ENCODE data around the gene UQCRH.

Gene UQCRH

DNA sequence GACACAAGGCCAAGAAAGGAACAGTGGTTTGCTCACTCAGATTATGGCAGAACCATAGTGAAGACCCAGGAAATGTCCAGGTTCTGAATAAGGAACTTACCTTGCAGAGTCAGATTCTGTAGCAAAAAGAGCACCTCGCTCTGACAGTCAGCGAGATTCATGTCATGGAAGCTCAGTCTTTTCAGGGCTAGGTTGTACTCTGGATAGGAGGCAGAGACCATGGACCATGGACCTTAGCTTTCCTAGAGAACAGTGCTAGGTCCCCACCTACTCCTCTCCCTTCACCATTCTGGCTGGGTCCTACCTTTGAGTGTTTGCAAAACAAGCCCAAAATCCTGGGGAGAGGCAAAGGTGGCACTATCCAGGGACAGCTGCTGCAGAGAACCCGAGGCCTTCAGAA is 23.4 kb upstream of the UQCRH start:
- TF ChIP-seq, protein P1, sequence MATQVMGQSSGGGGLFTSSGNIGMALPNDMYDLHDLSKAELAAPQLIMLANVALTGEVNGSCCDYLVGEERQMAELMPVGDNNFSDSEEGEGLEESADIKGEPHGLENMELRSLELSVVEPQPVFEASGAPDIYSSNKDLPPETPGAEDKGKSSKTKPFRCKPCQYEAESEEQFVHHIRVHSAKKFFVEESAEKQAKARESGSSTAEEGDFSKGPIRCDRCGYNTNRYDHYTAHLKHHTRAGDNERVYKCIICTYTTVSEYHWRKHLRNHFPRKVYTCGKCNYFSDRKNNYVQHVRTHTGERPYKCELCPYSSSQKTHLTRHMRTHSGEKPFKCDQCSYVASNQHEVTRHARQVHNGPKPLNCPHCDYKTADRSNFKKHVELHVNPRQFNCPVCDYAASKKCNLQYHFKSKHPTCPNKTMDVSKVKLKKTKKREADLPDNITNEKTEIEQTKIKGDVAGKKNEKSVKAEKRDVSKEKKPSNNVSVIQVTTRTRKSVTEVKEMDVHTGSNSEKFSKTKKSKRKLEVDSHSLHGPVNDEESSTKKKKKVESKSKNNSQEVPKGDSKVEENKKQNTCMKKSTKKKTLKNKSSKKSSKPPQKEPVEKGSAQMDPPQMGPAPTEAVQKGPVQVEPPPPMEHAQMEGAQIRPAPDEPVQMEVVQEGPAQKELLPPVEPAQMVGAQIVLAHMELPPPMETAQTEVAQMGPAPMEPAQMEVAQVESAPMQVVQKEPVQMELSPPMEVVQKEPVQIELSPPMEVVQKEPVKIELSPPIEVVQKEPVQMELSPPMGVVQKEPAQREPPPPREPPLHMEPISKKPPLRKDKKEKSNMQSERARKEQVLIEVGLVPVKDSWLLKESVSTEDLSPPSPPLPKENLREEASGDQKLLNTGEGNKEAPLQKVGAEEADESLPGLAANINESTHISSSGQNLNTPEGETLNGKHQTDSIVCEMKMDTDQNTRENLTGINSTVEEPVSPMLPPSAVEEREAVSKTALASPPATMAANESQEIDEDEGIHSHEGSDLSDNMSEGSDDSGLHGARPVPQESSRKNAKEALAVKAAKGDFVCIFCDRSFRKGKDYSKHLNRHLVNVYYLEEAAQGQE (IDR thresholded peaks at IDR 0.05; ENCODE audit: insufficient read depth in 1 of 2, low read depth in 2 of 2, low read length in 2 of 2) = no peak
- TF ChIP-seq SIN3A (IDR thresholded peaks at IDR 0.05; ENCODE audit: borderline replicate concordance, insufficient read depth, low read length) (no peak), FOXP2 (optimal IDR thresholded peaks at IDR 0.05; ENCODE audit: borderline replicate concordance, extremely low read depth, extremely low read length, insufficient read depth) (no peak), TAF1 (IDR thresholded peaks at IDR 0.05; ENCODE audit: borderline replicate concordance, insufficient read depth, low read length) (no peak), POLR2AphosphoS5 (IDR thresholded peaks at IDR 0.05; ENCODE audit: low read depth, low read length) (no peak; the same call in 1 of the 2 replicates)

DNA sequence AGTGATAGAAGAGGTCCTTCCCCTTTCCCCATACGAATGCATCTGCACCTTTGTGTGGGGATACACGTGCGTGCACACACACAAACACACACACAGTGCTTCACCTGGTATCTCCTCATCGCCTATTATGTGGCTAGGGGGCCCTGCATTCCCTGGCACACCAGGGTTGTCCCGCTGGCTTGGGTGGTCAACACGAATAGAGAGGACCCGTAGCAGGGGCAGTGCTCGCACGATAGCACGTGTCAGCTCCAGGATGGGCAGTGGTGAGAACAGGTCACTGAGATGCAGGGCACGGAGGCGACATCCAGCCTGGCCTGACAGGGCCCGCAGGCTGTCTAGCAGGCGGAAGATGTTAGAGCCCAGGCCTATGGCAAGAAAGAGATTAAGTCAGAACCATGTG is 22.5 kb upstream of the UQCRH start:
- TF ChIP-seq SIN3A (IDR thresholded peaks at IDR 0.05; ENCODE audit: borderline replicate concordance, insufficient read depth, low read length) (no peak), TAF1 (IDR thresholded peaks at IDR 0.05; ENCODE audit: borderline replicate concordance, insufficient read depth, low read length) (no peak), POLR2AphosphoS5 (IDR thresholded peaks at IDR 0.05; ENCODE audit: low read depth, low read length) (no peak), FOXP2 (optimal IDR thresholded peaks at IDR 0.05; ENCODE audit: borderline replicate concordance, extremely low read depth, extremely low read length, insufficient read depth) (no peak)
- TF ChIP-seq, protein P1 (IDR thresholded peaks at IDR 0.05; ENCODE audit: insufficient read depth in 1 of 2, low read depth in 2 of 2, low read length in 2 of 2) = no peak

DNA sequence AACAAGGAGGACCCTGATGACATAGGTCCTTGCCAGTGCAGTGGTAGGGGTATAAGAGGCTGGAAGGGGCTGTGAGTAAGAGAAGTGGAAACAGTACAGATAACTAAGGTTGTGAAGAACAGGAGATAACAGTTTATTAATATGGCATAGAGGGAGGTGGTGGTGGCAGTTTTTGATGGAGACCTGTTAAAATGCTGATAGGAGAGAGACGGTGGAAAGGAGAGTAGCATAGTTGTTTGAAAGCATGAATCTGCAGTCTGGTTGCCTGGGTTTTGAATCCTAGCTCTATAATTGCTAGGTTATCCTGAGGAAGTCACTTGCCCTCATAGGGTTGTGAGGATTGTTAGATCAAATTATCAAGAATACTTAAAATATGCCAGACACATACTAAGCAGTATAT is 19.4 kb upstream of the UQCRH start:
- TF ChIP-seq, protein P1 (IDR thresholded peaks at IDR 0.05; ENCODE audit: insufficient read depth in 1 of 2, low read depth in 2 of 2, low read length in 2 of 2) = no peak
- TF ChIP-seq SIN3A (IDR thresholded peaks at IDR 0.05; ENCODE audit: borderline replicate concordance, insufficient read depth, low read length) (no peak), FOXP2 (optimal IDR thresholded peaks at IDR 0.05; ENCODE audit: borderline replicate concordance, extremely low read depth, extremely low read length, insufficient read depth) (no peak), POLR2AphosphoS5 (IDR thresholded peaks at IDR 0.05; ENCODE audit: low read depth, low read length) (no peak), TAF1 (IDR thresholded peaks at IDR 0.05; ENCODE audit: borderline replicate concordance, insufficient read depth, low read length) (no peak)

DNA sequence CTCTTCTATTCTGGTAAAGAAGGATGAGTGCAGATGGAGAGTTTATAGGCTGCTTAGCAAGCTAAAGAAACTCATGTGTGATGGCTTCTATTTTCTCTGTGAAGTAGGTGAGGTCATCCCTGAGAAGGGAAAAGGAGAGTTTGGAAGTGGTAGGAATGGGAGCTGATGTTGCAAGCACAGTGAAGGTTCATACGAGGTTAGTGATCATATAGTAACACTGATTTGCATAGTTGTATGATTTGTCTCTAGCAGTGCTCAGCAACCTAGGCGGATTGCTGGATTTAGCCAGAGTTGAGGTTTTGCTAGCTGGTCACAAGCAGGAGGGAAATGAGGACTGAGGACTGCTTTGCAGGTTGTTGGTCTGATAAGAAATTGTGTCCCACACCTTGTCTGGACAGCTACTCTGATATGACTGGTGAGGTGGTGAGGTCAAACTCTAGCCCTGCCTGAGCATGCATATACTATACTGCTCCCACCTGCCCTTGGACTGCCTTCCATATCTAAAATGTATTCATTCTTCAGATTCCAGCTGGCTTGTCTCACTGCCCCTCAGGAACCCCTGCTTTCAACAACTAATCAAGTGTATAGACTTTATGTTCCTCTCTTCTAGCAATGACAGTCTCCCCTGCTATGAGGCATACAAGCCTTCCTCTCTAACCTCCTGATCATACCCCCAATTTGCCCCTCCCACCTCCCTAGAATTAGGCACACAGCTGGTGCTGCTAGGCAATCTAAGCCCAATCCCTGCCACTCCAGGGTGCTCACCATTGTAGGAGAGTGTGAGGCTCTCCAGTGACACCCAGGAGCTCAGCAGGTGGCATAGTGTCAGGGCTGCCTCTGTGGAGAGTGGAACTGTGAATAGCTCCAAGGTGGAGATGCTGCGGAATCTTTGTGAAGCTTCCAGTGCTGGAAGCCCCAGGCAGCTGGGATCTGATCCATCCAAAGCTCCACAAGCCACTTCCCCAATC is 18.6 kb upstream of the UQCRH start:
- TF ChIP-seq SIN3A (IDR thresholded peaks at IDR 0.05; ENCODE audit: borderline replicate concordance, insufficient read depth, low read length) (no peak), POLR2AphosphoS5 (IDR thresholded peaks at IDR 0.05; ENCODE audit: low read depth, low read length) (no peak), TAF1 (IDR thresholded peaks at IDR 0.05; ENCODE audit: borderline replicate concordance, insufficient read depth, low read length) (no peak), FOXP2 (optimal IDR thresholded peaks at IDR 0.05; ENCODE audit: borderline replicate concordance, extremely low read depth, extremely low read length, insufficient read depth) (no peak)
- TF ChIP-seq, protein P1 (IDR thresholded peaks at IDR 0.05; ENCODE audit: insufficient read depth in 1 of 2, low read depth in 2 of 2, low read length in 2 of 2) = no peak

Data from PFSK-1 (cell line).